HEK293 (cell line): Measurements from ENCODE around the gene LRRC23.

Source experiments
- MYNN ChIP-seq: fragments of 450-650 bp; formaldehyde crosslinking; IDR thresholded peaks from 2 replicates; pipeline ENCODE4 v1.5.1; 2016; ENCODE audit warnings: missing biosample characterization, missing genetic modification characterization, borderline replicate concordance
- MZF1 ChIP-seq: fragments of 450-650 bp; formaldehyde crosslinking; IDR thresholded peaks from 2 replicates; pipeline ENCODE4 v1.5.1; 2017; ENCODE audit warnings: missing biosample characterization, missing genetic modification characterization, borderline replicate concordance
- OSR2 ChIP-seq: fragments of 450-650 bp; formaldehyde crosslinking; IDR thresholded peaks from 2 replicates; pipeline ENCODE4 v1.5.1; 2016; ENCODE audit warnings: missing biosample characterization, missing genetic modification characterization
- RBAK ChIP-seq: fragments of 450-650 bp; formaldehyde crosslinking; IDR thresholded peaks from 2 replicates; pipeline ENCODE4 v1.5.1; 2016; ENCODE audit warnings: missing biosample characterization, missing genetic modification characterization
- SP2 ChIP-seq: fragments of 450-650 bp; formaldehyde crosslinking; IDR thresholded peaks from 2 replicates; pipeline ENCODE4 v1.5.1; 2016; ENCODE audit warnings: missing biosample characterization, missing genetic modification characterization
- YY2 ChIP-seq: fragments of 450-650 bp; formaldehyde crosslinking; IDR thresholded peaks from 2 replicates; pipeline ENCODE4 v1.5.1; 2016; ENCODE audit warnings: missing biosample characterization, missing genetic modification characterization
- ZBTB17 ChIP-seq: fragments of 450-650 bp; formaldehyde crosslinking; IDR thresholded peaks from 2 replicates; pipeline ENCODE4 v1.5.1; 2016; ENCODE audit warnings: missing biosample characterization, missing genetic modification characterization
- ZBTB48 ChIP-seq: fragments of 450-650 bp; formaldehyde crosslinking; IDR thresholded peaks from 2 replicates; pipeline ENCODE4 v1.5.1; 2016; ENCODE audit warnings: missing biosample characterization, missing genetic modification characterization
- ZBTB7A ChIP-seq: fragments of 450-650 bp; formaldehyde crosslinking; IDR thresholded peaks from 2 replicates; pipeline ENCODE4 v1.5.1; 2016; ENCODE audit warnings: low read depth, missing biosample characterization, missing genetic modification characterization
- ZBTB8A ChIP-seq: fragments of 450-650 bp; formaldehyde crosslinking; IDR thresholded peaks from 2 replicates; pipeline ENCODE4 v1.5.1; 2016; ENCODE audit warnings: missing biosample characterization, missing genetic modification characterization
- ZEB2 ChIP-seq: fragments of 450-650 bp; formaldehyde crosslinking; IDR thresholded peaks from 2 replicates; pipeline ENCODE4 v1.5.1; 2016; ENCODE audit warnings: missing biosample characterization, missing genetic modification characterization
- ZNF19 ChIP-seq: fragments of 450-650 bp; formaldehyde crosslinking; IDR thresholded peaks from 2 replicates; pipeline ENCODE4; 2016; ENCODE audit warnings: missing biosample characterization, missing genetic modification characterization, low read depth
- ZNF221 ChIP-seq: fragments of 450-650 bp; formaldehyde crosslinking; IDR thresholded peaks from 2 replicates; pipeline ENCODE4 v1.5.1; 2017; ENCODE audit warnings: missing biosample characterization, missing genetic modification characterization, borderline replicate concordance
- ZNF23 ChIP-seq: fragments of 450-650 bp; formaldehyde crosslinking; IDR thresholded peaks from 2 replicates; pipeline ENCODE4 v1.5.1; 2016; ENCODE audit warnings: missing biosample characterization, missing genetic modification characterization, borderline replicate concordance
- ZNF311 ChIP-seq: fragments of 450-650 bp; formaldehyde crosslinking; IDR thresholded peaks from 2 replicates; pipeline ENCODE4 v1.5.1; 2017; ENCODE audit warnings: missing biosample characterization, missing genetic modification characterization, borderline replicate concordance
- ZNF341 ChIP-seq: fragments of 450-650 bp; formaldehyde crosslinking; IDR thresholded peaks from 2 replicates; pipeline ENCODE4; 2016; ENCODE audit warnings: low read depth, missing biosample characterization, missing genetic modification characterization
- ZNF354C ChIP-seq: fragments of 450-650 bp; formaldehyde crosslinking; IDR thresholded peaks from 2 replicates; pipeline ENCODE4 v1.5.1; 2016; ENCODE audit warnings: missing biosample characterization, missing genetic modification characterization, low read depth, borderline replicate concordance
- ZNF394 ChIP-seq: fragments of 450-650 bp; formaldehyde crosslinking; IDR thresholded peaks from 2 replicates; pipeline ENCODE4 v1.5.1; 2016; ENCODE audit warnings: missing biosample characterization, missing genetic modification characterization, mild to moderate bottlenecking, moderate library complexity, borderline replicate concordance
- ZNF404 ChIP-seq: fragments of 450-650 bp; formaldehyde crosslinking; IDR thresholded peaks from 2 replicates; pipeline ENCODE4 v1.5.1; 2017; ENCODE audit warnings: missing biosample characterization, missing genetic modification characterization
- ZNF48 ChIP-seq: fragments of 450-650 bp; formaldehyde crosslinking; IDR thresholded peaks from 2 replicates; pipeline ENCODE4 v1.5.1; 2016; ENCODE audit warnings: missing biosample characterization, missing genetic modification characterization
- ZNF514 ChIP-seq: fragments of 450-650 bp; formaldehyde crosslinking; IDR thresholded peaks from 2 replicates; pipeline ENCODE4 v1.5.1; 2016; ENCODE audit warnings: missing biosample characterization, missing genetic modification characterization
- ZNF555 ChIP-seq: fragments of 450-650 bp; formaldehyde crosslinking; conservative IDR thresholded peaks from 2 replicates; pipeline ENCODE4 v1.5.1; 2017; ENCODE audit warnings: missing biosample characterization, mild to moderate bottlenecking, missing genetic modification characterization, inconsistent platforms
- ZNF600 ChIP-seq: fragments of 450-650 bp; formaldehyde crosslinking; IDR thresholded peaks from 2 replicates; pipeline ENCODE4 v1.5.1; 2016; ENCODE audit warnings: missing biosample characterization, missing genetic modification characterization
- ZNF677 ChIP-seq: fragments of 450-650 bp; IDR thresholded peaks from 2 replicates; pipeline ENCODE4 v1.5.0; 2018; ENCODE audit warnings: missing biosample characterization, mild to moderate bottlenecking, missing genetic modification characterization, moderate library complexity
- ZNF76 ChIP-seq: fragments of 450-650 bp; formaldehyde crosslinking; IDR thresholded peaks from 2 replicates; pipeline ENCODE4; 2016; ENCODE audit warnings: low read depth, missing biosample characterization, missing genetic modification characterization, borderline replicate concordance
- ZNF777 ChIP-seq: fragments of 450-650 bp; formaldehyde crosslinking; IDR thresholded peaks from 2 replicates; pipeline ENCODE4 v1.5.1; 2017; ENCODE audit warnings: missing biosample characterization, missing genetic modification characterization, borderline replicate concordance
- ZNF791 ChIP-seq: fragments of 450-650 bp; formaldehyde crosslinking; IDR thresholded peaks from 2 replicates; pipeline ENCODE4 v1.5.1; 2016; ENCODE audit warnings: missing biosample characterization, missing genetic modification characterization
- TF ChIP-seq, protein P1 (sequence below): IDR thresholded peaks from 2 replicates; pipeline ENCODE4 v1.6.1; 2011; ENCODE audit warnings: mild to moderate bottlenecking, low read depth, low read length, borderline replicate concordance
- TF ChIP-seq, protein P2 (sequence below): fragments of 450-650 bp; formaldehyde crosslinking; IDR thresholded peaks from 2 replicates; pipeline ENCODE4 v1.5.1; 2016; ENCODE audit warnings: missing biosample characterization, missing genetic modification characterization, borderline replicate concordance
- TF ChIP-seq, protein P3 (sequence below): fragments of 450-650 bp; formaldehyde crosslinking; IDR thresholded peaks from 2 replicates; pipeline ENCODE4 v1.5.1; 2016; ENCODE audit warnings: missing biosample characterization, missing genetic modification characterization, borderline replicate concordance
- TF ChIP-seq, protein P4 (sequence below): sonication (generic); formaldehyde crosslinking; IDR thresholded peaks from 2 replicates; pipeline ENCODE4 v1.8.1; 2022; ENCODE audit warnings: mild to moderate bottlenecking, moderate library complexity, missing genetic modification reagents
- TF ChIP-seq, protein P5 (sequence below): fragments of 450-650 bp; formaldehyde crosslinking; IDR thresholded peaks from 2 replicates; pipeline ENCODE4 v1.5.1; 2016; ENCODE audit warnings: missing biosample characterization, missing genetic modification characterization

LRRC23 gene

DNA sequence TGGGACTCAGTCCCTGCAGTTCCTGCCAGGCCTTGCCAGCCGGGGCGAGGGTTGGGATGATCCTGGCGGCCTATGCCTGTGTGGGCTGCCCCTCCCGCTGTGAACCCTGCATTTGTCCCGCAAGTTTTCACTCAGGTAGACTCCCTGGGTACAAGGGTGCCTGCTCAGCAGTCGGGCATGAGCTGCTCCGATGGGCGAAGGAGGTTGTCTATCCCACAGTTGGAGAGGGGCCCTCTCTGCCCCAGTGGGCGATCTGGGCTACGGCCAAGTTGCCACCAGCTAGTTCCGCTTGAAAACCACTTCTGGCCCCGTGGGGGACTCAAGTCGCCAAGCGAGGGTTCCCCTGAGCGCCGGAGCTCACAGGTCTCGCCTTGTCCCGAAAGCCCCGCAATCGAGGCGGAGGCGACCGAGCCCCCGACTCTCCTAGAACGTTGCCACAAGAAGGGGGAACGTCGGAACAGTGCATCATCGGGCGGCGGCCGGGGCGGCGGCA lies 37.7 kb upstream of the LRRC23 start (continued):
- TF ChIP-seq, protein P1, sequence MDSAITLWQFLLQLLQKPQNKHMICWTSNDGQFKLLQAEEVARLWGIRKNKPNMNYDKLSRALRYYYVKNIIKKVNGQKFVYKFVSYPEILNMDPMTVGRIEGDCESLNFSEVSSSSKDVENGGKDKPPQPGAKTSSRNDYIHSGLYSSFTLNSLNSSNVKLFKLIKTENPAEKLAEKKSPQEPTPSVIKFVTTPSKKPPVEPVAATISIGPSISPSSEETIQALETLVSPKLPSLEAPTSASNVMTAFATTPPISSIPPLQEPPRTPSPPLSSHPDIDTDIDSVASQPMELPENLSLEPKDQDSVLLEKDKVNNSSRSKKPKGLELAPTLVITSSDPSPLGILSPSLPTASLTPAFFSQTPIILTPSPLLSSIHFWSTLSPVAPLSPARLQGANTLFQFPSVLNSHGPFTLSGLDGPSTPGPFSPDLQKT, result no peak
- TF ChIP-seq, protein P2, sequence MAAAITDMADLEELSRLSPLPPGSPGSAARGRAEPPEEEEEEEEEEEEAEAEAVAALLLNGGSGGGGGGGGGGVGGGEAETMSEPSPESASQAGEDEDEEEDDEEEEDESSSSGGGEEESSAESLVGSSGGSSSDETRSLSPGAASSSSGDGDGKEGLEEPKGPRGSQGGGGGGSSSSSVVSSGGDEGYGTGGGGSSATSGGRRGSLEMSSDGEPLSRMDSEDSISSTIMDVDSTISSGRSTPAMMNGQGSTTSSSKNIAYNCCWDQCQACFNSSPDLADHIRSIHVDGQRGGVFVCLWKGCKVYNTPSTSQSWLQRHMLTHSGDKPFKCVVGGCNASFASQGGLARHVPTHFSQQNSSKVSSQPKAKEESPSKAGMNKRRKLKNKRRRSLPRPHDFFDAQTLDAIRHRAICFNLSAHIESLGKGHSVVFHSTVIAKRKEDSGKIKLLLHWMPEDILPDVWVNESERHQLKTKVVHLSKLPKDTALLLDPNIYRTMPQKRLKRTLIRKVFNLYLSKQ (tag by site-specific recombination), result no peak
- peak; percentile 84 for TF ChIP-seq ZBTB8A (tag by site-specific recombination)
- peak; percentile 48 for TF ChIP-seq ZNF600 (tag by site-specific recombination)
- TF ChIP-seq, protein P3, sequence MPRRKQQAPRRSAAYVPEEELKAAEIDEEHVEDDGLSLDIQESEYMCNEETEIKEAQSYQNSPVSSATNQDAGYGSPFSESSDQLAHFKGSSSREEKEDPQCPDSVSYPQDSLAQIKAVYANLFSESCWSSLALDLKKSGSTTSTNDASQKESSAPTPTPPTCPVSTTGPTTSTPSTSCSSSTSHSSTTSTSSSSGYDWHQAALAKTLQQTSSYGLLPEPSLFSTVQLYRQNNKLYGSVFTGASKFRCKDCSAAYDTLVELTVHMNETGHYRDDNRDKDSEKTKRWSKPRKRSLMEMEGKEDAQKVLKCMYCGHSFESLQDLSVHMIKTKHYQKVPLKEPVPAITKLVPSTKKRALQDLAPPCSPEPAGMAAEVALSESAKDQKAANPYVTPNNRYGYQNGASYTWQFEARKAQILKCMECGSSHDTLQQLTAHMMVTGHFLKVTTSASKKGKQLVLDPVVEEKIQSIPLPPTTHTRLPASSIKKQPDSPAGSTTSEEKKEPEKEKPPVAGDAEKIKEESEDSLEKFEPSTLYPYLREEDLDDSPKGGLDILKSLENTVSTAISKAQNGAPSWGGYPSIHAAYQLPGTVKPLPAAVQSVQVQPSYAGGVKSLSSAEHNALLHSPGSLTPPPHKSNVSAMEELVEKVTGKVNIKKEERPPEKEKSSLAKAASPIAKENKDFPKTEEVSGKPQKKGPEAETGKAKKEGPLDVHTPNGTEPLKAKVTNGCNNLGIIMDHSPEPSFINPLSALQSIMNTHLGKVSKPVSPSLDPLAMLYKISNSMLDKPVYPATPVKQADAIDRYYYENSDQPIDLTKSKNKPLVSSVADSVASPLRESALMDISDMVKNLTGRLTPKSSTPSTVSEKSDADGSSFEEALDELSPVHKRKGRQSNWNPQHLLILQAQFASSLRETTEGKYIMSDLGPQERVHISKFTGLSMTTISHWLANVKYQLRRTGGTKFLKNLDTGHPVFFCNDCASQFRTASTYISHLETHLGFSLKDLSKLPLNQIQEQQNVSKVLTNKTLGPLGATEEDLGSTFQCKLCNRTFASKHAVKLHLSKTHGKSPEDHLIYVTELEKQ (tag by site-specific recombination), result no peak
- TF ChIP-seq YY2 (tag by site-specific recombination), result no peak
- TF ChIP-seq OSR2 (tag by site-specific recombination), result no peak
- TF ChIP-seq SP2 (tag by site-specific recombination), result no peak
- peak; percentile 69 for TF ChIP-seq ZNF341 (tag by site-specific recombination)
- TF ChIP-seq ZNF404, result no peak
- TF ChIP-seq, protein P4, sequence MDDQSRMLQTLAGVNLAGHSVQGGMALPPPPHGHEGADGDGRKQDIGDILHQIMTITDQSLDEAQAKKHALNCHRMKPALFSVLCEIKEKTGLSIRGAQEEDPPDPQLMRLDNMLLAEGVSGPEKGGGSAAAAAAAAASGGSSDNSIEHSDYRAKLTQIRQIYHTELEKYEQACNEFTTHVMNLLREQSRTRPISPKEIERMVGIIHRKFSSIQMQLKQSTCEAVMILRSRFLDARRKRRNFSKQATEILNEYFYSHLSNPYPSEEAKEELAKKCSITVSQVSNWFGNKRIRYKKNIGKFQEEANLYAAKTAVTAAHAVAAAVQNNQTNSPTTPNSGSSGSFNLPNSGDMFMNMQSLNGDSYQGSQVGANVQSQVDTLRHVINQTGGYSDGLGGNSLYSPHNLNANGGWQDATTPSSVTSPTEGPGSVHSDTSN, result no peak
- no peak for TF ChIP-seq ZNF23
- TF ChIP-seq ZNF354C (tag by site-specific recombination), result no peak
- TF ChIP-seq ZBTB17 (tag by site-specific recombination), result peak; percentile 45
- TF ChIP-seq ZBTB48 (tag by site-specific recombination), result peak; percentile 81
- TF ChIP-seq, protein P5, sequence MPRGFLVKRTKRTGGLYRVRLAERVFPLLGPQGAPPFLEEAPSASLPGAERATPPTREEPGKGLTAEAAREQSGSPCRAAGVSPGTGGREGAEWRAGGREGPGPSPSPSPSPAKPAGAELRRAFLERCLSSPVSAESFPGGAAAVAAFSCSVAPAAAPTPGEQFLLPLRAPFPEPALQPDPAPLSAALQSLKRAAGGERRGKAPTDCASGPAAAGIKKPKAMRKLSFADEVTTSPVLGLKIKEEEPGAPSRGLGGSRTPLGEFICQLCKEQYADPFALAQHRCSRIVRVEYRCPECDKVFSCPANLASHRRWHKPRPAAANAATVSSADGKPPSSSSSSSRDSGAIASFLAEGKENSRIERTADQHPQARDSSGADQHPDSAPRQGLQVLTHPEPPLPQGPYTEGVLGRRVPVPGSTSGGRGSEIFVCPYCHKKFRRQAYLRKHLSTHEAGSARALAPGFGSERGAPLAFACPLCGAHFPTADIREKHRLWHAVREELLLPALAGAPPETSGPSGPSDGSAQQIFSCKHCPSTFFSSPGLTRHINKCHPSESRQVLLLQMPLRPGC (tag by site-specific recombination), result no peak
- no peak for TF ChIP-seq ZNF791 (tag by site-specific recombination)
- no peak for TF ChIP-seq MYNN (tag by site-specific recombination)
- no peak for TF ChIP-seq ZNF555 (tag by site-specific recombination)
- TF ChIP-seq MZF1 (tag by site-specific recombination), result no peak
- TF ChIP-seq ZBTB7A (tag by site-specific recombination), result peak; percentile 73; the same call in 1 of the 2 replicates
- TF ChIP-seq ZNF514, result no peak
- no peak for TF ChIP-seq ZNF394 (tag by site-specific recombination)
- no peak for TF ChIP-seq ZNF677 (tag by site-specific recombination)
- TF ChIP-seq ZNF777 (tag by site-specific recombination), result no peak
- TF ChIP-seq ZEB2 (tag by site-specific recombination), result 0 out of 2 replicates have a peak, but pooled peaks have one; percentile 57
- TF ChIP-seq RBAK (tag by site-specific recombination), result no peak
- no peak for TF ChIP-seq ZNF19 (tag by site-specific recombination)
- TF ChIP-seq ZNF76 (tag by site-specific recombination), result no peak
- TF ChIP-seq ZNF311, result no peak
- no peak for TF ChIP-seq ZNF221 (tag by site-specific recombination)
- no peak for TF ChIP-seq ZNF48 (tag by site-specific recombination)
